HepG2 (cell line): ENCODE measurements around the gene PRDM15. TPM values are rescaled to one million over a fixed set of nuclear protein-coding genes. Genes with fewer than 3 reads are reported as not detected.

Source experiments
- EEA1 ChIP-seq: sonication (generic); formaldehyde crosslinking; IDR thresholded peaks from 2 replicates; pipeline ENCODE4 v1.5.1; 2020; ENCODE audit warnings: mild to moderate bottlenecking, missing genetic modification reagents, borderline replicate concordance
- FOSL1 ChIP-seq: sonication (generic); formaldehyde crosslinking; IDR thresholded peaks from 2 replicates; pipeline ENCODE4 v1.9.0; 2021; ENCODE audit warnings: missing genetic modification reagents, borderline replicate concordance
- FOSL2 ChIP-seq: sonication (generic); formaldehyde crosslinking; IDR thresholded peaks from 2 replicates; pipeline ENCODE4 v1.4.0; 2020; ENCODE audit warnings: missing genetic modification reagents
- FOXA1 ChIP-seq, 2 experiments: fragments of 450-650 bp in 1 of 2; sonication (generic) in 1 of 2; formaldehyde crosslinking in 1 of 2; IDR thresholded peaks; 2 replicates each; pipeline versions ENCODE4 v1.4.0 to v1.6.1; 2016 to 2020; ENCODE audit warnings: missing genetic modification reagents in 1 of 2
- HES4 ChIP-seq: sonication (generic); formaldehyde crosslinking; IDR thresholded peaks from 2 replicates; pipeline ENCODE4 v1.9.0; 2021; ENCODE audit warnings: mild to moderate bottlenecking, missing genetic modification reagents, borderline replicate concordance
- MIXL1 ChIP-seq: IDR thresholded peaks from 2 replicates; pipeline ENCODE4 v1.6.1; 2016
- PHF21A ChIP-seq: sonication (generic); formaldehyde crosslinking; IDR thresholded peaks from 2 replicates; pipeline ENCODE4 v1.5.0; 2020; ENCODE audit warnings: mild to moderate bottlenecking, missing genetic modification reagents
- PPARG ChIP-seq: conservative IDR thresholded peaks from 2 replicates; pipeline ENCODE4 v1.6.1; 2016; ENCODE audit warnings: missing biosample characterization, missing genetic modification reagents
- RARG ChIP-seq: sonication (generic); formaldehyde crosslinking; IDR thresholded peaks from 2 replicates; pipeline ENCODE4 v1.4.0; 2020; ENCODE audit warnings: low read depth, mild to moderate bottlenecking, missing genetic modification reagents
- SCMH1 ChIP-seq: sonication (generic); formaldehyde crosslinking; IDR thresholded peaks from 2 replicates; pipeline ENCODE4 v1.9.0; 2021; ENCODE audit warnings: missing genetic modification reagents, mild to moderate bottlenecking, borderline replicate concordance
- SNRNP70 ChIP-seq: fragments of 200-400 bp; formaldehyde crosslinking; IDR thresholded peaks from 2 replicates; pipeline ENCODE4 v1.6.1; 2017; ENCODE audit warnings: mild to moderate bottlenecking, low read depth, low read length, moderate library complexity
- SRF ChIP-seq: IDR thresholded peaks from 2 replicates; pipeline ENCODE4 v1.6.1; 2011; ENCODE audit warnings: mild to moderate bottlenecking, low read depth, low read length, moderate library complexity
- U2AF2 ChIP-seq: fragments of 200-400 bp; formaldehyde crosslinking; IDR thresholded peaks from 2 replicates; pipeline ENCODE4 v1.6.1; 2017; ENCODE audit warnings: low read depth, mild to moderate bottlenecking, low read length
- ZNF260 ChIP-seq: sonication (generic); formaldehyde crosslinking; IDR thresholded peaks from 2 replicates; pipeline ENCODE4 v1.4.0; 2020; ENCODE audit warnings: missing genetic modification reagents, low read depth, mild to moderate bottlenecking, borderline replicate concordance
- ZNF7 ChIP-seq: IDR thresholded peaks from 2 replicates; pipeline ENCODE4 v1.6.1; 2016; ENCODE audit warnings: missing biosample characterization, missing genetic modification reagents
- ZNF737 ChIP-seq: sonication (generic); formaldehyde crosslinking; IDR thresholded peaks from 2 replicates; pipeline ENCODE4 v1.5.0; 2020; ENCODE audit warnings: missing genetic modification reagents, mild to moderate bottlenecking, borderline replicate concordance
- polyA plus RNA-seq, 8 experiments: library from polyadenylated mRNA; depleted of rRNA in 3 of 8; stranded (reverse) in 7 of 8; unstranded in 1 of 8; fragments of >200 nt; fragmentation: Illumina TruSeq in 4 of 8; extraction: Trizol in 4 of 8; gene quantifications; 2 replicates each; pipeline versions ENCODE4 v1.2.1 to v1.2.3, GENCODE V29; 2011 to 2016; ENCODE audit warnings: low read depth in 4 of 8, missing spikeins in 1 of 8, mixed read lengths in 1 of 8; ENCODE audit not compliant: insufficient read depth in 1 of 8
- total RNA-seq, 5 experiments: library from RNA; depleted of rRNA; stranded (reverse); fragments of >200 nt; fragmentation: Illumina TruSeq; extraction: Trizol; gene quantifications; 2 replicates each; pipeline ENCODE4 v1.2.3, GENCODE V29; 2016; ENCODE audit warnings: low read depth in 1 of 5
- TF ChIP-seq, protein P1 (sequence below): sonication (generic); formaldehyde crosslinking; IDR thresholded peaks from 2 replicates; pipeline ENCODE4 v1.5.0; 2020; ENCODE audit warnings: mild to moderate bottlenecking, missing genetic modification reagents
- TF ChIP-seq, protein P2 (sequence below): sonication (generic); formaldehyde crosslinking; IDR thresholded peaks from 2 replicates; pipeline ENCODE4 v1.4.0; 2020; ENCODE audit warnings: missing genetic modification reagents
- TF ChIP-seq, protein P3 (sequence below): sonication (generic); IDR thresholded peaks from 2 replicates; pipeline ENCODE4 v1.6.1; 2016; ENCODE audit warnings: low read depth, borderline replicate concordance
- TF ChIP-seq, protein P4 (sequence below): IDR thresholded peaks from 2 replicates; pipeline ENCODE4 v1.6.1; 2016; ENCODE audit warnings: low read depth
- TF ChIP-seq, protein P5 (sequence below): IDR thresholded peaks from 2 replicates; pipeline ENCODE4 v1.6.1; 2016
- TF ChIP-seq, protein P6 (sequence below): sonication (generic); formaldehyde crosslinking; IDR thresholded peaks from 2 replicates; pipeline ENCODE4 v1.5.0; 2020; ENCODE audit warnings: mild to moderate bottlenecking, missing genetic modification reagents, moderate library complexity

Gene PRDM15
- total and polyA plus RNA-seq, 2 of the 13 experiments (the other 11 are each of a cell fraction or from before 2014, with no cell fraction given) = 4.0 to 6.9 TPM

DNA sequence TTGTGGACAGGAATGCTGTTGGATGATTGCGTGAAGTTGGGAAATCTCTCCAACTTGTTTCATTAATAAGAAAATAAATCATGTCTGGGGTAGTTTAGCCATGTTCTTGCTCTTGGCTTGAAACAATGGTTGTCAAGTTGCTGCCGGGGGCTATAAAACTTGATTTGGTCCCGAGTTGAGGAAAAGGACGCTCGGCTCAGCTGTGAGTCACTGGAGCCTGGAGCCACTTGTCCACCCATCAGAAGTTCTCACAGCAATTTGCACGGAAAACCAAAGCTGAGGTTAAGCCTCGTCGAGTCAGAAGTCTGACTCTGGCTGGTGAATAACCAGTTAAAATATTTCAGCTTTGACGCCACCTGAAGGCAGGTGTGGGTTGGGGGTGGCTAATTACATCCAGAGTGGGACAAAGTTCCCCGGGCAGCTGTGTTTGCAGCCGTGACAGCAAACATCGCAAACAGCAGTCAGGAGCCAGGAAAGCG, 92.6 kb downstream of the PRDM15 start (continued):
- no peak for TF ChIP-seq ZNF737
- TF ChIP-seq PPARG (CRISPR knock-in tag) = peak; percentile 79
- TF ChIP-seq HES4 (CRISPR knock-in tag) = no peak
- TF ChIP-seq, protein P1, sequence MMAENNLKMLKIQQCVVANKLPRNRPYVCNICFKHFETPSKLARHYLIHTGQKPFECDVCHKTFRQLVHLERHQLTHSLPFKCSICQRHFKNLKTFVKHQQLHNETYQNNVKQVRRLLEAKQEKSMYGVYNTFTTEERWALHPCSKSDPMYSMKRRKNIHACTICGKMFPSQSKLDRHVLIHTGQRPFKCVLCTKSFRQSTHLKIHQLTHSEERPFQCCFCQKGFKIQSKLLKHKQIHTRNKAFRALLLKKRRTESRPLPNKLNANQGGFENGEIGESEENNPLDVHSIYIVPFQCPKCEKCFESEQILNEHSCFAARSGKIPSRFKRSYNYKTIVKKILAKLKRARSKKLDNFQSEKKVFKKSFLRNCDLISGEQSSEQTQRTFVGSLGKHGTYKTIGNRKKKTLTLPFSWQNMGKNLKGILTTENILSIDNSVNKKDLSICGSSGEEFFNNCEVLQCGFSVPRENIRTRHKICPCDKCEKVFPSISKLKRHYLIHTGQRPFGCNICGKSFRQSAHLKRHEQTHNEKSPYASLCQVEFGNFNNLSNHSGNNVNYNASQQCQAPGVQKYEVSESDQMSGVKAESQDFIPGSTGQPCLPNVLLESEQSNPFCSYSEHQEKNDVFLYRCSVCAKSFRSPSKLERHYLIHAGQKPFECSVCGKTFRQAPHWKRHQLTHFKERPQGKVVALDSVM (CRISPR knock-in tag) = no peak
- TF ChIP-seq, protein P2, sequence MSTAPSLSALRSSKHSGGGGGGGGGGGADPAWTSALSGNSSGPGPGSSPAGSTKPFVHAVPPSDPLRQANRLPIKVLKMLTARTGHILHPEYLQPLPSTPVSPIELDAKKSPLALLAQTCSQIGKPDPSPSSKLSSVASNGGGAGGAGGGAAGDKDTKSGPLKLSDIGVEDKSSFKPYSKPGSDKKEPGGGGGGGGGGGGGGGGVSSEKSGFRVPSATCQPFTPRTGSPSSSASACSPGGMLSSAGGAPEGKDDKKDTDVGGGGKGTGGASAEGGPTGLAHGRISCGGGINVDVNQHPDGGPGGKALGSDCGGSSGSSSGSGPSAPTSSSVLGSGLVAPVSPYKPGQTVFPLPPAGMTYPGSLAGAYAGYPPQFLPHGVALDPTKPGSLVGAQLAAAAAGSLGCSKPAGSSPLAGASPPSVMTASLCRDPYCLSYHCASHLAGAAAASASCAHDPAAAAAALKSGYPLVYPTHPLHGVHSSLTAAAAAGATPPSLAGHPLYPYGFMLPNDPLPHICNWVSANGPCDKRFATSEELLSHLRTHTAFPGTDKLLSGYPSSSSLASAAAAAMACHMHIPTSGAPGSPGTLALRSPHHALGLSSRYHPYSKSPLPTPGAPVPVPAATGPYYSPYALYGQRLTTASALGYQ (CRISPR knock-in tag) = no peak
- no peak for TF ChIP-seq U2AF2
- TF ChIP-seq, protein P3, sequence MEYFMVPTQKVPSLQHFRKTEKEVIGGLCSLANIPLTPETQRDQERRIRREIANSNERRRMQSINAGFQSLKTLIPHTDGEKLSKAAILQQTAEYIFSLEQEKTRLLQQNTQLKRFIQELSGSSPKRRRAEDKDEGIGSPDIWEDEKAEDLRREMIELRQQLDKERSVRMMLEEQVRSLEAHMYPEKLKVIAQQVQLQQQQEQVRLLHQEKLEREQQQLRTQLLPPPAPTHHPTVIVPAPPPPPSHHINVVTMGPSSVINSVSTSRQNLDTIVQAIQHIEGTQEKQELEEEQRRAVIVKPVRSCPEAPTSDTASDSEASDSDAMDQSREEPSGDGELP = peak; percentile 82
- TF ChIP-seq PHF21A (CRISPR knock-in tag) = peak; percentile 33; the same call in 1 of the 2 replicates
- TF ChIP-seq, protein P4, sequence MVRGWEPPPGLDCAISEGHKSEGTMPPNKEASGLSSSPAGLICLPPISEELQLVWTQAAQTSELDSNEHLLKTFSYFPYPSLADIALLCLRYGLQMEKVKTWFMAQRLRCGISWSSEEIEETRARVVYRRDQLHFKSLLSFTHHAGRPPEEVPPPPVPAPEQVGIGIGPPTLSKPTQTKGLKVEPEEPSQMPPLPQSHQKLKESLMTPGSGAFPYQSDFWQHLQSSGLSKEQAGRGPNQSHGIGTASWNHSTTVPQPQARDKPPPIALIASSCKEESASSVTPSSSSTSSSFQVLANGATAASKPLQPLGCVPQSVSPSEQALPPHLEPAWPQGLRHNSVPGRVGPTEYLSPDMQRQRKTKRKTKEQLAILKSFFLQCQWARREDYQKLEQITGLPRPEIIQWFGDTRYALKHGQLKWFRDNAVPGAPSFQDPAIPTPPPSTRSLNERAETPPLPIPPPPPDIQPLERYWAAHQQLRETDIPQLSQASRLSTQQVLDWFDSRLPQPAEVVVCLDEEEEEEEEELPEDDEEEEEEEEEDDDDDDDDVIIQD (CRISPR knock-in tag) = no peak
- no peak for TF ChIP-seq RARG (CRISPR knock-in tag)
- 0 out of 2 replicates have a peak, but pooled peaks have one; percentile 55 for TF ChIP-seq MIXL1 (CRISPR knock-in tag)
- TF ChIP-seq EEA1 = no peak
- 0 out of 2 replicates have a peak, but pooled peaks have one; percentile 34 for TF ChIP-seq FOSL2
- TF ChIP-seq, protein P5, sequence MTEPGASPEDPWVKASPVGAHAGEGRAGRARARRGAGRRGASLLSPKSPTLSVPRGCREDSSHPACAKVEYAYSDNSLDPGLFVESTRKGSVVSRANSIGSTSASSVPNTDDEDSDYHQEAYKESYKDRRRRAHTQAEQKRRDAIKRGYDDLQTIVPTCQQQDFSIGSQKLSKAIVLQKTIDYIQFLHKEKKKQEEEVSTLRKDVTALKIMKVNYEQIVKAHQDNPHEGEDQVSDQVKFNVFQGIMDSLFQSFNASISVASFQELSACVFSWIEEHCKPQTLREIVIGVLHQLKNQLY (CRISPR knock-in tag) = no peak
- TF ChIP-seq SRF = no peak
- TF ChIP-seq FOXA1 (IDR thresholded peaks at IDR 0.05) = no peak
- TF ChIP-seq FOXA1 (CRISPR knock-in tag; IDR thresholded peaks at IDR 0.05) = 0 out of 2 replicates have a peak, but pooled peaks have one; percentile 13
- TF ChIP-seq ZNF7 (CRISPR knock-in tag) = no peak
- TF ChIP-seq, protein P6, sequence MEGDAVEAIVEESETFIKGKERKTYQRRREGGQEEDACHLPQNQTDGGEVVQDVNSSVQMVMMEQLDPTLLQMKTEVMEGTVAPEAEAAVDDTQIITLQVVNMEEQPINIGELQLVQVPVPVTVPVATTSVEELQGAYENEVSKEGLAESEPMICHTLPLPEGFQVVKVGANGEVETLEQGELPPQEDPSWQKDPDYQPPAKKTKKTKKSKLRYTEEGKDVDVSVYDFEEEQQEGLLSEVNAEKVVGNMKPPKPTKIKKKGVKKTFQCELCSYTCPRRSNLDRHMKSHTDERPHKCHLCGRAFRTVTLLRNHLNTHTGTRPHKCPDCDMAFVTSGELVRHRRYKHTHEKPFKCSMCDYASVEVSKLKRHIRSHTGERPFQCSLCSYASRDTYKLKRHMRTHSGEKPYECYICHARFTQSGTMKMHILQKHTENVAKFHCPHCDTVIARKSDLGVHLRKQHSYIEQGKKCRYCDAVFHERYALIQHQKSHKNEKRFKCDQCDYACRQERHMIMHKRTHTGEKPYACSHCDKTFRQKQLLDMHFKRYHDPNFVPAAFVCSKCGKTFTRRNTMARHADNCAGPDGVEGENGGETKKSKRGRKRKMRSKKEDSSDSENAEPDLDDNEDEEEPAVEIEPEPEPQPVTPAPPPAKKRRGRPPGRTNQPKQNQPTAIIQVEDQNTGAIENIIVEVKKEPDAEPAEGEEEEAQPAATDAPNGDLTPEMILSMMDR (CRISPR knock-in tag) = peak; percentile 37
- no peak for TF ChIP-seq SCMH1
- no peak for TF ChIP-seq ZNF260 (CRISPR knock-in tag)
- no peak for TF ChIP-seq SNRNP70
- TF ChIP-seq FOSL1 (CRISPR knock-in tag) = no peak
